Dermis microvascular lymphatic vessel endothelial cell (primary cell): ENCODE results near the gene IL17REL. TPM values are rescaled to one million over a fixed set of nuclear protein-coding genes. Genes with fewer than 3 reads are reported as not detected.
"Not testable (repeated sequence)": the region's sequence is repeated elsewhere in the genome, so short reads cannot be mapped to it uniquely, and the experiment has no call there.

ENCODE experiments used
- DNase-seq, 2 donors: peaks; one replicate each; pipeline versions ENCODE4 v3.0.0 to v3.0.0-alpha.2; 2010; ENCODE audit warnings: low read depth in 2 of 2
- total RNA-seq: library from RNA; depleted of rRNA; stranded (reverse); fragments of >200 nt; gene quantifications from 2 replicates; pipeline ENCODE4 v1.2.1, GENCODE V29; 2014

IL17REL gene
- total RNA-seq, 1 donor from 2014 or later: not detected

- no peak for DNase-seq
Measured at GRCh38 chr22:49946612-49947295, 65.8 kb downstream of the IL17REL start.

GRCh38 chr22:49945042-49945794, 67.3 kb downstream of the IL17REL start:
- not testable (repeated sequence) for DNase-seq

Other genes starting within 250 kb of the IL17REL start
- 16.8 and 24.5 TPM in 2 replicates for gene BRD1, start 184.9 kb downstream of the IL17REL start, total RNA-seq
- gene ZBED4, start 158.9 kb downstream of the IL17REL start, total RNA-seq: 11.0 and 16.4 TPM in 2 replicates
- 11.2 and 19.7 TPM in 2 replicates for gene ALG12, start 94.3 kb downstream of the IL17REL start, total RNA-seq
- 47.5 and 49.9 TPM in 2 replicates for gene CRELD2, start 94.1 kb downstream of the IL17REL start, total RNA-seq
- gene PIM3, start 52.0 kb downstream of the IL17REL start, total RNA-seq: 163 and 289 TPM in 2 replicates
- not detected in 2 replicates for gene TTLL8, start 45.5 kb upstream of the IL17REL start, total RNA-seq
- gene MLC1, start 72.7 kb upstream of the IL17REL start, total RNA-seq: not detected in 2 replicates
- 22.7 and 44.1 TPM in 2 replicates for gene MOV10L1, start 77.2 kb upstream of the IL17REL start, total RNA-seq
- 0.13 and 0.63 TPM in 2 replicates for gene PANX2, start 158.0 kb upstream of the IL17REL start, total RNA-seq
- gene TRABD, start 173.1 kb upstream of the IL17REL start, total RNA-seq: 16.2 and 20.0 TPM in 2 replicates
- 15.8 and 22.6 TPM in 2 replicates for gene SELENOO, start 188.2 kb upstream of the IL17REL start, total RNA-seq
- 14.0 and 22.0 TPM in 2 replicates for gene TUBGCP6, start 232.3 kb upstream of the IL17REL start, total RNA-seq
- 9.4 and 18.2 TPM in 2 replicates for gene HDAC10, start 238.5 kb upstream of the IL17REL start, total RNA-seq
- gene MAPK12, start 248.9 kb upstream of the IL17REL start, total RNA-seq: 40.6 and 70.2 TPM in 2 replicates